ENCODE measurements around the gene STAP2.
"Not testable (repeated sequence)": the region's sequence is repeated elsewhere in the genome, so short reads cannot be mapped to it uniquely, and the experiment has no call there.

The STAP2 gene

GRCh38 chr19:4357921-4358326 is 19.3 kb upstream of the STAP2 start:
- TF ChIP-seq GATA1 (IDR thresholded peaks at IDR 0.05; ENCODE audit: low read depth, low read length) (no peak), POLR2A (IDR thresholded peaks at IDR 0.05; ENCODE audit: low read length) (no peak)
- no peak for DNase-seq

GRCh38 chr19:4357095-4357797 is 18.6 kb upstream of the STAP2 start:
- DNase-seq: no peak
- no peak for TF ChIP-seq POLR2A (IDR thresholded peaks at IDR 0.05; ENCODE audit: low read length)
- no peak for TF ChIP-seq GATA1 (IDR thresholded peaks at IDR 0.05; ENCODE audit: low read depth, low read length)

- no peak for DNase-seq
- TF ChIP-seq GATA1 (IDR thresholded peaks at IDR 0.05; ENCODE audit: low read depth, low read length) (no peak), POLR2A (IDR thresholded peaks at IDR 0.05; ENCODE audit: low read length) (no peak)
Observed at GRCh38 chr19:4354897-4355296, 16.3 kb upstream of the STAP2 start.

- no peak for DNase-seq
- TF ChIP-seq GATA1 (IDR thresholded peaks at IDR 0.05; ENCODE audit: low read depth, low read length): no peak
- no peak for TF ChIP-seq POLR2A (IDR thresholded peaks at IDR 0.05; ENCODE audit: low read length)
Observed at GRCh38 chr19:4354282-4354681, 15.7 kb upstream of the STAP2 start.

- peak; percentile 72 to 85 for DNase-seq
- no peak for TF ChIP-seq GATA1 (IDR thresholded peaks at IDR 0.05; ENCODE audit: low read depth, low read length)
- no peak for TF ChIP-seq POLR2A (IDR thresholded peaks at IDR 0.05; ENCODE audit: low read length)
Observed at GRCh38 chr19:4352701-4353121, 14.1 kb upstream of the STAP2 start.

- no peak for DNase-seq
- TF ChIP-seq GATA1 (IDR thresholded peaks at IDR 0.05; ENCODE audit: low read depth, low read length) (no peak), POLR2A (IDR thresholded peaks at IDR 0.05; ENCODE audit: low read length) (no peak)
Observed at GRCh38 chr19:4350726-4351125, 12.1 kb upstream of the STAP2 start.

- DNase-seq: no peak
- no peak for TF ChIP-seq POLR2A (IDR thresholded peaks at IDR 0.05; ENCODE audit: low read length)
- no peak for TF ChIP-seq GATA1 (IDR thresholded peaks at IDR 0.05; ENCODE audit: low read depth, low read length)
Observed at GRCh38 chr19:4350111-4350510, 11.5 kb upstream of the STAP2 start.

GRCh38 chr19:4349225-4349624 is 10.6 kb upstream of the STAP2 start:
- not testable (repeated sequence) for DNase-seq

GRCh38 chr19:4347521-4347920 is 8.9 kb upstream of the STAP2 start:
- DNase-seq: no peak
- no peak for TF ChIP-seq GATA1 (IDR thresholded peaks at IDR 0.05; ENCODE audit: low read depth, low read length)
- no peak for TF ChIP-seq POLR2A (IDR thresholded peaks at IDR 0.05; ENCODE audit: low read length)

- TF ChIP-seq GATA1 (IDR thresholded peaks at IDR 0.05; ENCODE audit: low read depth, low read length) (no peak), POLR2A (IDR thresholded peaks at IDR 0.05; ENCODE audit: low read length) (no peak)
- DNase-seq: no peak
Observed at GRCh38 chr19:4346020-4346383, 7.4 kb upstream of the STAP2 start.

- TF ChIP-seq GATA1 (IDR thresholded peaks at IDR 0.05; ENCODE audit: low read depth, low read length) (no peak), POLR2A (IDR thresholded peaks at IDR 0.05; ENCODE audit: low read length) (no peak)
- peak; percentile 59 to 74 for DNase-seq
Observed at GRCh38 chr19:4345342-4346019, 6.9 kb upstream of the STAP2 start.

GRCh38 chr19:4343370-4344307 is 5.0 kb upstream of the STAP2 start, which contains the start of gene MPND:
TSS of gene MPND (plus strand) at chr19:4343562. CDS start at chr19:4343594, 32 bp downstream.
- peak; percentile 86 to 90 for DNase-seq
- TF ChIP-seq GATA1 (IDR thresholded peaks at IDR 0.05; ENCODE audit: low read depth, low read length) (no peak), POLR2A (IDR thresholded peaks at IDR 0.05; ENCODE audit: low read length) (no peak)

GRCh38 chr19:4342615-4343369 is 4.2 kb upstream of the STAP2 start:
- TF ChIP-seq POLR2A (IDR thresholded peaks at IDR 0.05; ENCODE audit: low read length): peak; percentile 92
- no peak for TF ChIP-seq GATA1 (IDR thresholded peaks at IDR 0.05; ENCODE audit: low read depth, low read length)
- peak; percentile 98 to 100 for DNase-seq

- no peak for DNase-seq
- TF ChIP-seq POLR2A (IDR thresholded peaks at IDR 0.05; ENCODE audit: low read length) (no peak), GATA1 (IDR thresholded peaks at IDR 0.05; ENCODE audit: low read depth, low read length) (no peak)
Observed at GRCh38 chr19:4342314-4342614, 3.6 kb upstream of the STAP2 start.
